ENCODE data around the gene SPATS2.
"Not testable (repeated sequence)": the region's sequence is repeated elsewhere in the genome, so short reads cannot be mapped to it uniquely, and the experiment has no call there.

Gene SPATS2

DNA sequence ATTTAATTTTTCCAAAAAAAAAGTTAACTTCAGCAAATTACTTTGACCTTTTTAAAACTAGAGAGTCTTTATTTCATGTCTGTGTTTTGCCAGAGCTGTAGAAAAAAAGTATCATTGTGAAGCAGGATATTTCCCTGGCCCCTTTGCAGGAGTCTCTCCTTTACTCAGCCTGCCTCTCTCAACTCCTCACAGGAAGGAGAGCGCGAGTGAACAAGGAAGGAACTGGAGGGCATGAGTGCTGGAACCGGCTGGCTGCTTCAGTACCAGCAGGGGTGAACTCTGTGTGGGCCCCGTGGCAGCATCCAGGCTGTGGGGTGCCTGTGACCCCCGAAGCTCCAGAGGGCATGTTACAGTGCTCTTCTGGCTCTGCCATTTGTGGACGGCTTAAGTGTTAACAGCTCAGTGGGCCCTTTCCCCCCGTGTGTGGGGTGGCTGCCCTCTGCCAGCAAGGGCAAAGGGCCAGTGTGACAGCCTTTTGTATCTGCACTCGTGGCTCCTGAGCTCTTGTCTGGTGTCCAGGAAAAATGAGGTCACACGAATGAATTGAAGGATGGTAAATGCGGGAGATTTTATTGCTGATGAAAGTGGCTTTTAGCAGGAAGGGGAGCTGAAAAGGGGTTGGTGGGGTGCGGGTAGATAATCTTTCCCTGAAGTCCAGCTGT, 95.0 kb downstream of the SPATS2 start:
- DNase-seq, result peak in 23 of 51 donors; percentile 3 to 47 (median 14)

DNA sequence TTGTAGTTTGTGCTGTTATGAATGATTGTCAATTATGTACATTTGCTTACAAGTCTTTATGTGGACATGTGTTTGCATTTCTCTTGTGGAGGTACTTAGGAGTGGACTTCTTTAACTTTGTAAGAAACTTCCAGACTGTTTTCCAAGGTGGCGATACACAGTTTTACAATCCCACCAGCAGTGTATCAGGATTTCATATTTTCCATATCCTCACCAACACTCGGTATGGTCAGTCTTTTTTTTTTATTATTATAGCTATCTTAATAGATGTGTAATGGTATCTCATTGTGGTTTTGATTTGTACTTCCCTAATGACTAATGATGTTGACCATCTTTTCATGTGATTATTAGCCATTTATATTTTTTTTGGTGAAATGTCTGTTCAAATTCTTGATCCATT, 97.9 kb downstream of the SPATS2 start:
- no peak for DNase-seq

DNA sequence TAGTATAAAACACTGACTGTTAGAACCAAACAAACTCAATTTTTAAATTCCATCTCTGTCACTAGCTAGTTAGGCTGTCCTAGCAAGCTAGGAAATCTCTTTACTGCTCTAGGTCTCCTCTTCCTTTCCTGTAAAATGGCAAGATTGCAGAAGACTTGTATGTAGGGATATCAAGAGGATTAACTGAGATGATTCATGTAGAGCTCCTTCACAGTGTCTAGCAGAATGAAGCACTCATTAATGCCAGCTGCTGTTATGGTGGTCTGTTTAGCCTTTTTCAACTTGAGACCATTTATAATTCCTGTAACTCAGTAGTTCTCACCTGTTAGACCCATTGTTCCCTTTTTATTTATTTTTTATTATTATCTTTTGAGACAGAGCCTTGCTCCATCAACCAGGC, 103.7 kb downstream of the SPATS2 start:
- no peak for DNase-seq

DNA sequence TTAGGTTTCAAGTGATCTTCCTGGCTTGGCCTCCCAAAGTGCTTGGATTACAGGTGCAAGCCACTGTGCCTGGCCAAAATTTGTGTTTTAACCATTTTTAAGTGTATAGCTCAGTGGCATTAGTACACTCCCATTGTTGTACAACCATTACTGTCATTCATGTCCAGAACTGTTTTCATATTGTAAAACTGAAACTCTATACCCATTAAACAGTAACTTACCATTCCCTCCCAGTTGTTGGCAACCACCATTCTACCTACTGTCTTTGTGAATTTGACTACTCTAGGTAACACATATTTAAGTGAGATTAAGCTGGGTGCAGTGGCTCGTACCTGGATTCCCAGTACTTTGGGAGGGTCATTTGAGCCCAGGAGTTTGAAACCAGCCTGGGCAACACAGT, 104.3 kb downstream of the SPATS2 start:
- no peak for DNase-seq

DNA sequence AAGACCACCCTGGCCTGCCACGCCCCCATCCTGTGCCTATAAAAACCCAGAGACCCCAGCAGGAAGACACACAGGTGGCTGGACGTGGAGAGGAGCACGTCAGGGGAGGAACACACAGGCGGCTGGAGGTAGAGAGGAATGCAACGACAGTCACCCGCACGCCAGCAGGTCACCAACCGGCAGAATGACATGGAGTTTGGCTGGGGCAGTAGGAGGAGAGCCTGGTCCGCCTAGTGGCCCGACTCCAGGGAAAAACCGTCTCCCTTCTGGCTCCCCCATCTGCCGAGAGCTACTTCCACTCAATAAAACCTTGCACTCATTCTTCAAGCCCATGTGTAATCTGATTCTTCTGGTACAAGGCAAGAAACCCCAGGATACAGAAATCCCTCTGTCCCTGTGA, 108.8 kb downstream of the SPATS2 start:
- DNase-seq, result no peak

DNA sequence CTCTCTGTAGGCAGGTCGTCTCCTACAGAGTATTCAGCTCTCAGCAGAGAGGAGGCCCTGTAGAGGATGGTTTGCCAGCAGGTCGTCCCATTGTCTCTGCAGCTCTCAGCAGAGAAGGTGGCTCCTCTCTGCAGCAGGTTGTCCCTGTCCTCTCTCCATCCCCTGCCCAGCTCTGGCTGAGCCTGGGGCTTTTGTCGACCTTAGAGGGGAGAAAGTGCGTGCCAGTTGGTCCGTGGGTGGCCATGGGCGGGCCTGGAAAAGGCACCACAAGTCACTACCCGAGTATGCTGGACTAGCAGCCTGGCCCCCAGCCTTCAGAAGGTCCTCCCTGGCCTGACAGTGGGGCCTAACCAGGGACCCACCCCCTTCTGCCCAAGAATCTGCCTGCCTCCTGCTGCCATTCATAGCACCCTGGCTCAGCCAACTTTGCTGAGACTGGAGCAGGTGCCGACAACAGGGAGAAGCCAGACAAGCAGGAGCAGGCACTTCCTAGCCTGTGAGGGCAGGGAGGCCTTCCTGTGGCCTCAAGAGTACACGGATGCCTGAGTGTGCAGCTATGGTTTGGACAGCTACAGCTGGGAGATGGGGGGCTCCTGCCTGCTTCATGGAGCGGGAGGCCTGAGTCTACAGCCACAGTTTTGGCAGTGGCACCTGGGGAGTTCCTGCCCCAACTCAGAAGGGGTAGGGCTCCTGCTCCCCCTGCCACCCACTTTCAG, 111.8 kb downstream of the SPATS2 start:
- no peak for DNase-seq

DNA sequence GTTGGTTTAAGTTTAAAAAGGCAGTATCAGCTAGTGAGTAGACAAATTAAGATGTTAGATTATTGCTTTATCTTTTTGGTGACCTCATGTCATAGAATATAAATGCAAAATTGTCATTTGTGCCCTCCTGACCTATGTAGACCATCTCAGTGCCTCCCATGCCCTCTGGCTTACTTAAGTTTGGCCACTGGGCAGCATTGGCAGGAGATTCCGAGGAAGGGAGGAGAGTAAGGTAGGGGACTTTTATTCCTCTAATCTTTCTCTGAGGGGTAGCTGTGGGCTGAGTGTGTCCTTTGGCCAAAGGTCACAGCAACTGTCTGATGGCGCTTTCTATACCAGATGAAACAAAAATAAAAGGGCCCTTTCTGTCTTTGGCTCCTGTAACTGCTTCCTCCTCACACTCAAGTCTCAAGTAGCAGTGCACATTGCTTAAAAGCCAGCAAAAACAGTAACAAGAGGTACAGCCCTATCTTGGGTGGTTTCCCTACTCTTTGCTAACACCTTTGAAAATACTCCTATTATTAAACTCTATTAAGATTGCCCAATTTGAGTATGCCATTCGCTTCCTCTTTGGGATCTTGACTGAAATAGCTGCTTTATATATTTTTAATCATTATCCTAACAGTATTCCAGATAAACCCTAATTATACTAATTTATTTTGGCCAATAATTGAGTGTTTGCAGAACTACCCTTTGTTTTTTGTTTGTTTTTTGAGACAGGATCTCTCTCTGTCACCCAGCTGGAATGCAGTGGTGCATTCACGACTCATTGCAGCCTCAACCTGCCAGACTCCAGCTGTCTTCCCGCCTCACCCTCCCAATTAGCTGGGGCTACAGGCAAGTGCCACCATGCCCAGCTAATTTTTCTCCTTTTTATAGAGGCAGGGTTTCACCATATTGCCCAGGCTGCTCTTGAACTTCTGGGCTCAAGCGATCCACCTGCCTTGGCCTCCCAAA, 115.1 kb downstream of the SPATS2 start:
- DNase-seq, result no peak

DNA sequence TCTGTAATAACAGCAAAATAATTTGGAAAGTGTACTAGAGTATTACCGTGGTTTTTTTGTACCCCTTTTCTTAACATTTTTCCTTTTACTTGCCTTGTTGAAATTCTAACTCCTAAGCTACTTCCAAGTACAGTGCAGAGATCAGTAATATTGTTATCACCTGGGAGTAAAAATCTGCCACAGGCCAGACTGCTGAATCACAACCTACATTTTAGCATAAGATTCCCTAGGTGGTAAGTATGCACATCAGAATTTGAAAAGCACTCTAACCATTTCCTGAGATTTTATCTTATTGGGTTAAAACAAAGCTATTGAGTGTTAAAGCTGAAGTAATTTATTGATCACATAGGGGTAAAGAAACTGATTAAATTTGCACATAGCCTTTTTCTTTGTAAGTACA, 116.4 kb downstream of the SPATS2 start:
- DNase-seq, result no peak

DNA sequence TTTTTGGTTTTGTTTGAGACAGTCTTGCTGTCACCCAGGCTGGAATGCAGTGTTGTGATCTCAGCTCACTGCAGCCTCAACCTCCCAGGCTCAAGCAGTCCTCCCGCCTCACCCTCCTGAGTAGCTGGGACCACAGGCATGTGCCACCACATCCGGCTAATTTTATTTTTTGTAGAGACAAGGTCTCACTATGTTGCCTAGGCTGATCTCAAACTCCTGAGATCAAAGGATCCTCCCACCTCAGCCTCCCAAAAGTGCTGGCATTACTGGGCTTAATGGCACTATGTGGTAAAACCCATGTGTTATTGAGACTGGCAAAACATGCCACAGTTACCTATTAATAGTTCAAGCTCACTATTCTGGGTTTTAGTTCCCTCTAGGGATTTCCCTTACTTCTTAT, 120.3 kb downstream of the SPATS2 start:
- DNase-seq, result no peak

DNA sequence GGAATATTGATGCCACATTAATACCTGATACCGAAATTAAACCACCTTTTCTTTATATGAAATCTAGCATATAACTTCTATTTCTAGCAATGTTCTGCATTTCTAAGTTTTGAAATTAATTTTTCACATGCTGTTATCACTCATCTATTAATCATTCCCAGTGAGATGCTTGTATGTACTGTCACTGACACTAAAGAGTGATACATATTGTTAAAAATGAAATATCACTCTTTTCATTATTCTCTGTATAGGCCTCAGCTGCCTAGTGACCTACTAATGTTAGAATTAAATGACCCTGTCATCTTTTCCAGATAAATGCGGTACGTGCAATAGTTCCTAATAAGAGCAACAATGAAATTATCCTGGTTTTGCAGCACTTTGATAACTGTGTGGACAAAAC, 121.9 kb downstream of the SPATS2 start:
- DNase-seq, result no peak

DNA sequence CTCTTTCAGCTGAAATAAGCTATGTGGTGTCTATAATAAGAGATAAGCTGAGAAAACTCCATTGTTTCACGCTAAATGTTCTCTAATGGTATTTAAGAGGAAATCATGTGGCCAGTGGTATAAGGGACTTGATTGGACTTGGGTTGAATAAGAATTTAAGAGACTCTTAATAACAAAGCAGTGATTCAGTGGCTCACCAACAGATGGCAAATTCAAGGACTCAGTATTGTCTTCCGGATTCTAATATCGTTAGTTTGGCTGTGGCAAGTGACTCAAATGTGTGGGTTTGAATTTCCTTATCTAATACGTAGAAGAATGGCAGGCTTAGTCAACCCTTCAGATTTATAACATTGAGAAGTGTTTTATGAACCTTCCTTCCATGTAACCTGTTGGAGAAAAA, 122.5 kb downstream of the SPATS2 start:
- no peak for DNase-seq

DNA sequence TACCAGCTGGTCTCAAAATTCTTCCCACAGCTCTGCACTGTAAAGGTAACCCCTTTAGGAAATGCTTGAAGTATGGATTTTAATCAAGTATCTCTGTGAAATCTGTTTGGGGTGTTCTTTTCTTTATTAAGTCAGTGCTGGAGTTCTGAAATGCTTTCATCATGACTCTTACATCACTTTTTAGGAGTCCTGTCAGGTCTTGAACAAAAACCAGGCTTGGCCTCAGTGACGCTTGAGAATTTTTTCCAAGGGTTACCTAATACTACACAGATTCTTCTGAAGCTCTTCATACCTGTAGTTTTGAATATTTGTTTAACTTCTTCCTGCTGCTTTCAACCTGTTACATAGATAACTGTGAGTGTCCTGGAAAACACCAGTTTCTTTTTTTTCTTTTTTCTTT, 124.6 kb downstream of the SPATS2 start:
- no peak for DNase-seq

DNA sequence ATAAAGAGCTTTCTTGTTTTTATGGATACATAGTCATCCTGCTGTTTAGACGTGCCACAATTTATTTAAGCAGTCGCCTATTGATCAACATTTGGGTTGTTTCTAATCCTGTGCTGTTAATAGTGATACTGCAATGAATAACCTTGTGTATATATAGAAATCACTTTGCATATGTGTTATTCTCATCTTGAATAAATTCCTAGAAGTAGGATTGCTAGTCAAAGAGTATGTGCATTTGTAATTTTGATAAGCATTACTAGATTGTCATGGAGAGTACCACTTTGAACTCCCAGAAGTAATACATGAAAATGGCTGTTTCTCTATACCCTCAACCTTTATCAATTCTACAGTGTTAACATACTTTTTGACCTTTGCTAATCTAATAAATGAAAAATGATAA, 126.6 kb downstream of the SPATS2 start:
- no peak for DNase-seq

DNA sequence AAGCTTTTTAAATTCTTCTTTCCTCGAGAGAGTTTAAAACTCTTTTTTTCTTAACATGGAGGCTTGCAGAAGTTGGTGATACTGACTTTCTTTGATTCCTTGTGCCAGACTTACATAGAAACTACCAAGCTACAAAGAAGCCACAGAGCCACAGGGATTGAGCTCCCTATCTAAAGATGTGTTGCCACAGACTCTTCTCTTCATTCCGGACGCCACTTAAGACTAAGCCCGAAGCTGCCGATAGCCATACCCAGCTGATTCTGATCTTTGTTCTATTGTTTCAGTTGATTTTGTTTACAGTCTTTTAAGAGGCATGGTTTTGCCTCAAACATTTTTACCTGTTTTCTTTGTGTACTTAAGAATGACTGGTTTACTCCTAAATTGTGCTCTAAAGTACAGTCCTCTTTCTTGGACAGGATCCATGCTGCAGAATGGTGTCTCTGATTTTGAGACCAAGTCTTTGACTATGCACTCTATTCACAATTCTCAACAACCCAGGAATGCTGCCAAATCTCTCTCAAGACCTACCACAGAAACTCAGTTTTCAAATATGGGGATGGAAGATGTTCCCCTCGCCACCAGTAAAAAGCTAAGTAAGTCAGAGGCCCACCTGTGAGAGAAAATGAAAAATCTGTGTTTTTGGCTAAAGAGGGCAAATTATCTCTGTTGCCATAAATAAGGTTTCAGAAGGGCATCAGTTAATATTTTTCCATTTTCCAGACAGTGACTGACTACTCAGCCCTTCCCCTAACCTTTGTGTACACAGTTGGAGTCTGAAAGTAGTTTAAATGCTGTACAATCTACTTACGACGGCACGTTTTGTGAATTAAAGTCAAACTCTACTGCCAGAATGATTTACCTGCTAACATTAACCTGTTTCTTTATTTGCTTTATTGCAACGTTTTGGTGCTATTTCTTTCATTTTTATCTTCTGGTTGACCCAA, 129.4 kb downstream of the SPATS2 start:
- DNase-seq, result peak in 2 of 51 donors; percentile 3 to 4

DNA sequence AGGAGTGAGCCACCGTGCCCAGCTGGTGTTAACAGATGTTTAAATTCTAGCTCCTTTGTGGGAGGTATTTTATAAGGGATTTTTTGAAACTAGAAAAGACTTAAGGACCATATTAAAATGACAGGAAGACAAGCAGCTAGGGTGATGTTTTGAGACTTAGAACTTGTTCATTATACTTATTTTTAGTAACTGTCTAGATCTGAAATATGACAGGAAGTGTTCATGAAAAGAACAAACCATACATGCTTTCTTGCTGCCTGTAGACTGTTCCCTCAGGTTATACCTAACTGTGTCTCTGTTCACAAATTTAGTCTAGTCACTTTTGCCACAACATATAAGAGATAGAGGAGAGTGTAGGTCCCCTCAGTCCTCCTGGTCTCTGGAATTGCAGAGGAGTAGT, 134.6 kb downstream of the SPATS2 start:
- DNase-seq, result no peak

DNA sequence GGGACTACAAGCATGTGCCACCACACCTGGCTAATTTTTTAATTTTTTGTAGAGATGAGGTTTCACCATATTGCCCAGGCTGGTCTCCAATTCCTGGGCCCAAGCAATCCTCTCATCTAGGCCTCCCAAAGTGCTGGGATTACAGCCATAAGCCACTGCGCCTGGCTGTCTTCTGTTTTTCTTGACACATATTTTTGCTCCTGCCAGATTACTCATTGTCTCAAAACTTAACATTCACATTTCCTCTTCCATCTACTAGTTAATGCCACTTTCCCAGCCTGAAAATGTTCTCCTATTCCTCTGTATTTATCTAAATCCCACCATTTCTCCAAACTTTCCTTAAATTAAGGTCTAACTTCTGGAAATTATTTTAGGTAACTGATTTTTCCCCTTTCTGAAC, 135.3 kb downstream of the SPATS2 start:
- no peak for DNase-seq

DNA sequence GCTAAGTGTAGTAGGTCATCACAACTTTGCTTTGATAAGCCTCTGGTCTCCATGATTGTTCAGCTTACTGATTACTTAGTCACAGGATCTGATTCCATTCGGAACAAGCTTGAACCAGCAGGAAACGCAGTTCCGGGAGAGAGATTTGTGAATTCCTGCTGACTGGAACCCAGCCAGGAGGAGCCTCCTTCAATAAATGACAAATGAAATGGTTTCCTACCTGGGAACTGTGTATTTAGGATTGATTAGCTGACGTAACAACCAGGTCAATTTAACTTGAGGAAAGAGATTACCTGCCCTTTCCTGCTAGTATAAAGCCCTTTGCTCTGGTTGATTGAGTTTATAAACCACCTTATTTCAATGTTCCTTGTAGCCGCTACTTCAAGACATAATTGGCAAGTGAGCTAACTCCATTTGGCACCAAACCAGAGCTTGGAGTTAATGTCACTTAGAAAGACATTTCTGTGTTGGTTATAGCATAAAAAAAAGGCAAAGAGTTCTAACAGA, 136.5 kb downstream of the SPATS2 start:
- no peak for DNase-seq

DNA sequence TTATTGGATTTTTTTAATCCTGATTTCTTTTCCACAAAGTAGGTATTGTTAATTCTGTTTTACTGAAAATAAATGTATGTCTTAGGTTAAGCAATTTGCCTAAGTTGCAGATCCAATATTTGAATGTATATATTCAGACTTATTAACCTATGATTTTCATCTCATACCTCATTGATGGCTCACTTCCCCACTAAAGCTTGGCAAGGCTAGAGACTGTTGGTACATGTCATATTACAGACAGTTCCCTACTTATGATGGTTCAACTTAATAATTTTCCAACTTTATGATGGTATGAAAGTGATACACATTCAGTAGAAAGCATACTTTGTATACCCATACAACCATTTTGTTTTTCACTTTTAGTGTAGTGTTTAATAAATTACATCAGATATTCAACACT, 138.4 kb downstream of the SPATS2 start:
- DNase-seq, result no peak

DNA sequence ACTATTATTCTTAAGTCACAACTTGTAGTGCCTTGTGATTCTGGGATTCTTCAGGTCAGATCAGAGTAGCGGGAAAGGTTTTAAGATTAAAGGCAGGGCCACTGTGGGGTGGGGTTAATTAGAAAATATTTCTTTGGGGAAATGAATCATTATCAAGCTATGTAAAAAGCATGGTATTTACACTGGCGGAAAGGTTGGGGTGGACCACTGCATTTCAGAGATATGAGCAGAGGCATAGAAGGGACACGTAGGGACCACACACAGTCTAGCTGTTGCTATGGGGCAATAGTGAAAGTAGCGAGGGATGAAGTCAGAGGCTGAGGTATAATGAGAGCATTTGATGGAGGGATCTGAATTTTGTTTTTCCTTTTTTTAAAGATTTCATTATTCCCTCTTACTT, 139.9 kb downstream of the SPATS2 start:
- no peak for DNase-seq

DNA sequence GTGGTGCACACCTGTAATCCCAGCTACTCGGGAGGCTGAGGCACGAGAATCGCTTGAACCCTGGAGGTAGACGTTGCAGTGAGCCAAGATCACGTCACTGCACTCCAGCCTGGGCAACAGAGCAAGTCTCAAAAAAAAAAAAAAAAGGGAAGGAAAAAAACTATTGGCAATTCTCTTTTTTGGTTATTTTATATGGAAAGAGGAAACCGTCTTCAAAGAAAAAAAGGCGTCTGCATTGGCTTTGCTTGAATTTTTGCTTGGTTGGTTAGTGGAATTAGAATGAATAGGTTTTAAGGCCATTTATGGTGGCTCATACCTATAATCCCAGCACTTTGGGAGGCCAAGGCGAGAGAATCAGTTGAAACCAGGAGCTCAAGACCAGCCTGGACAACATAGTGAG, 142.4 kb downstream of the SPATS2 start:
- DNase-seq, result not testable (repeated sequence)

DNA sequence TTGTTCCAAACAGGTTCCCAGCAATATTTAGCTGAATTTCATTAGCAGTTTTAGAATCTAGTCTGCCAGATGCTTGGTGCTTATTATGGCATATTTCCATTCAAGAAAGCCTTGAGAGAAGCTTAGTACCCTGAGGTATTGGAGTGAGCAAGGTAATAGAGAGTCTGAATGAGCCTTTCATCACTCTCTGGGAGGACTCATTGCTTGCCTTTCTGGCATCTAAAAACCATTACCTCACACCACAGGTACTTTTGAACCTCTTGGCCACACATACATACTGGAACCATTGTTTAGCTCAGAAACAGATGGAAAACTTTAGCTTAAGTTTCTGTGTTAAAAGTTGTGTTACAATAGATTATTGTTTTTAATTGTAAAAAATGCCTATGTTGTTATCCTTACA, 144.1 kb downstream of the SPATS2 start:
- DNase-seq, result no peak

Measured in hypothalamus (tissue), 51 donors.